Thoracic aorta (tissue), 2 donors: ENCODE data around the gene RETREG3. TPM values are rescaled to one million over a fixed set of nuclear protein-coding genes. Genes with fewer than 3 reads are reported as not detected.

Experiments
- ATAC-seq: fragments of 150-250 bp; one replicate; pipeline ENCODE4 v1.8.0; 2017; ENCODE audit warnings: low read depth; ENCODE audit not compliant: insufficient number of reproducible peaks, low FRiP score
- DNase-seq: peaks from one replicate; pipeline ENCODE4 v3.0.0-alpha.2; 2020; ENCODE audit warnings: low spot score
- H3K27ac ChIP-seq, 2 donors: fragments of 200-600 bp; sonication (generic); 1 replicate in 1 of 2; 2 replicates in 1 of 2; pipeline ENCODE4 v1.5.1; 2016; ENCODE audit warnings: mild to moderate bottlenecking in 2 of 2, moderate library complexity in 2 of 2
- H3K27me3 ChIP-seq: fragments of 200-600 bp; sonication (generic); replicated peaks from 2 replicates; pipeline ENCODE4 v1.6.0; 2016; ENCODE audit warnings: mild to moderate bottlenecking; ENCODE audit not compliant: insufficient read depth
- H3K36me3 ChIP-seq: fragments of 200-600 bp; sonication (generic); one replicate; pipeline ENCODE4 v1.5.1; 2016
- H3K4me1 ChIP-seq, 2 donors: fragments of 200-600 bp; sonication (generic); 1 replicate in 1 of 2; 2 replicates in 1 of 2; pipeline versions ENCODE4 v1.5.1 to v1.6.0; 2016; ENCODE audit warnings: low read depth in 2 of 2, mild to moderate bottlenecking in 1 of 2; ENCODE audit not compliant: control insufficient read depth in 1 of 2
- H3K4me3 ChIP-seq: fragments of 200-600 bp; sonication (generic); 2 replicates; pipeline ENCODE4 v1.5.1; 2016; ENCODE audit warnings: mild to moderate bottlenecking
- H3K9me3 ChIP-seq: fragments of 200-600 bp; sonication (generic); 2 replicates; pipeline ENCODE4 v1.5.1; 2016
- CTCF ChIP-seq: fragments of 200-600 bp; sonication (generic); IDR thresholded peaks from one replicate; pipeline ENCODE4 v1.5.1; 2019; ENCODE audit warnings: antibody characterized with exemption
- total RNA-seq, 2 donors: library from RNA; depleted of rRNA; stranded (reverse); fragments of >200 nt; gene quantifications; one replicate each; pipeline versions ENCODE4 v1.1.0 to v1.2.3, GENCODE V29; 2016

The RETREG3 gene
- total RNA-seq, 2 donors from 2014 or later: 49.0 to 60.4 TPM

GRCh38 chr17:42577140-42577531 lies 32.0 kb downstream of the RETREG3 start:
- no peak for ATAC-seq
- Histone ChIP-seq H3K36me3 (peaks cover 40% of the 10 kb centered on the region), H3K4me3 (peak overlapping the region; percentile 69), H3K27ac (peak overlapping the region in 1 of 2 donors; percentile 82), H3K4me1 (peaks cover 10 to 18% of the 10 kb centered on the region in 2 donors), H3K27me3 (no peaks in the 10 kb centered on the region), H3K9me3 (no peaks in the 10 kb centered on the region)
- no peak for TF ChIP-seq CTCF
- no peak for DNase-seq

GRCh38 chr17:42574463-42574862 lies 34.7 kb downstream of the RETREG3 start:
- peaks cover 39% of the 10 kb centered on the region for H3K36me3 ChIP-seq
- no peak overlapping the region for H3K4me3 ChIP-seq
- H3K27ac ChIP-seq: no peak overlapping the region
- no peak for TF ChIP-seq CTCF
- DNase-seq (no peak), ATAC-seq (no peak)
- no peaks in the 10 kb centered on the region for H3K9me3 ChIP-seq
- no peaks in the 10 kb centered on the region for H3K27me3 ChIP-seq
- peaks cover 10 to 18% of the 10 kb centered on the region in 2 donors for H3K4me1 ChIP-seq

GRCh38 chr17:42573095-42573494 lies 36.1 kb downstream of the RETREG3 start:
- H3K4me1 ChIP-seq: peaks cover 7 to 18% of the 10 kb centered on the region in 2 donors
- no peaks in the 10 kb centered on the region for H3K9me3 ChIP-seq
- no peak for TF ChIP-seq CTCF
- no peaks in the 10 kb centered on the region for H3K27me3 ChIP-seq
- DNase-seq: no peak
- H3K27ac ChIP-seq: no peak overlapping the region
- ATAC-seq: no peak
- H3K36me3 ChIP-seq: peaks cover 49% of the 10 kb centered on the region
- H3K4me3 ChIP-seq: no peak overlapping the region

GRCh38 chr17:42571435-42572225 lies 37.5 kb downstream of the RETREG3 start:
- peaks cover 49% of the 10 kb centered on the region for H3K36me3 ChIP-seq
- H3K27ac ChIP-seq: no peak overlapping the region
- ATAC-seq (no peak), DNase-seq (no peak)
- no peak overlapping the region for H3K4me3 ChIP-seq
- no peaks in the 10 kb centered on the region for H3K9me3 ChIP-seq
- peaks cover 9 to 17% of the 10 kb centered on the region in 2 donors for H3K4me1 ChIP-seq
- TF ChIP-seq CTCF: no peak
- H3K27me3 ChIP-seq: no peaks in the 10 kb centered on the region

- TF ChIP-seq CTCF: no peak
- Histone ChIP-seq H3K27me3 (no peaks in the 10 kb centered on the region), H3K9me3 (no peaks in the 10 kb centered on the region), H3K4me1 (peaks cover 15 to 32% of the 10 kb centered on the region in 2 donors), H3K4me3 (no peak overlapping the region), H3K36me3 (peaks cover 61% of the 10 kb centered on the region), H3K27ac (peak overlapping the region in 1 of 2 donors; percentile 17)
- DNase-seq (no peak), ATAC-seq (no peak)
These were observed 40.6 kb downstream of the RETREG3 start for GRCh38 chr17:42568341-42569111.
